Stimulated activated CD4-positive, alpha-beta T cell treated with anti-CD3 and anti-CD28 coated beads, Interleukin-4, amount 100 ng/mL, for 1 hour (primary cell): Measurements from ENCODE around the gene CFAP53.

ENCODE experiments used
- DNase-seq: peaks from one replicate; pipeline ENCODE4 v3.0.0-alpha.2; 2020

CFAP53 gene

DNA sequence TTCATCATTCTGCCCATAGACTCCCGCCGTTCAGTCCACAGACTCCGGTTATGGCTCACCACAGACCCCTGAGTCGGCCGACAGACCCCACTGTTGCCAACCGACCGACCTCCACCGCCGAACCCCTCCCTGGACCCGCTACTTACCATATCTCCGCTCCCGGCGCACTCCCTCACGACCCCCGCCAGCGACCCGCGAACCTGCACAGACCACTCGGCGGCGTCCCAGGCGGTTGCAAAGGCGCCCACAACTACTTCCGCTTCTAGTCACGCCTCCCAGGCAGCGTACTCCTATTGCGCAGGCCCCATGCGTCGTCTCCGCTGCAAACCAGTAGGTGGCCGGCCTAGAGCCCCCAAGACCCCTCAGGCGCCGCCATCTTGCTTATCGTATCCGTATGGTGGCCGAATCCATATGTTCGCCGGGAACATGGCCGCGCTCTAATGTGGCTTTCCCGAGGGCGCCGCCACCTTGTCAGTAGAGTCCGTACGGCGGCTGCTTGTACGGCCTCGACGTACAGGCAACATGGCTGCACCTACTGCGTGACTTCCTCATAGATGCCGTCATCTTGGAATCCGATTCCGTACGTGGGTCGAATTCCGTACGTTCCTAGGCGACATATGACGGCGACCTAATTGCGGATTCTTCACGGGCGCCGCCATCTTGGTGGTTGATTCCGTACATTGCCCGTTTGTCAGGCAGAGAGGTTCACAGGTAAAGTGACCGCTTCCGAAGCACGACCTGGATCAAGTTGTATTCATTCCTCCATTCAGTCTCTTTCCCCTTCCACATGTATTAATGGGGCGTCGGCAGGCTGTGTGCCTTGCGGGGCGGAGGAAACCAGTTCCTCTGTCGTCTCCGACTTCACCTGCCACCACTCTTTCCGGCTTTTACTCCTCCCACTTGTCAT, 21.4 kb upstream of the CFAP53 start, which contains the start of gene CXXC1:
Gene CXXC1 (minus strand): TSS at position 252 of the 907 bp plus-strand sequence. CDS start 103 bp downstream, at position 149.
- DNase-seq, result peak; percentile 95

DNA sequence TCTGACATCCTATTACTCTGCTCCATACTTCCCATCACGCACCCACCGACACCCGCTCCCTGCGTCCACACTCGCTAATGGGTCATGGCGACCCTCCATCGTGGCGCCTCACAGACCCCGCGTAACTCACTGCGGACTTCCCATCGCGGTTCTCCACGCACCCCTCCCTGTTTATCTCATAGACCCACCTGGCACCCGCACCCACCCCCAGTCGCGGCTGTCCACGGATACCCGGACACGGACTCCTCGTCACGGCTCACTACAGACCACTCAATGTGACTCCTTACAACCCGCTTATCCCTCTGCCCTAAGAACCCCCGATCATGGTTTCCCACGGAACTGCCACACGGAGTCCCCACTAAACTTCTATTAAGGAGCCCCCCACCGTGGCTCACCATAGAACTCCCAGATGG, 20.7 kb upstream of the CFAP53 start:
- DNase-seq, result no peak

DNA sequence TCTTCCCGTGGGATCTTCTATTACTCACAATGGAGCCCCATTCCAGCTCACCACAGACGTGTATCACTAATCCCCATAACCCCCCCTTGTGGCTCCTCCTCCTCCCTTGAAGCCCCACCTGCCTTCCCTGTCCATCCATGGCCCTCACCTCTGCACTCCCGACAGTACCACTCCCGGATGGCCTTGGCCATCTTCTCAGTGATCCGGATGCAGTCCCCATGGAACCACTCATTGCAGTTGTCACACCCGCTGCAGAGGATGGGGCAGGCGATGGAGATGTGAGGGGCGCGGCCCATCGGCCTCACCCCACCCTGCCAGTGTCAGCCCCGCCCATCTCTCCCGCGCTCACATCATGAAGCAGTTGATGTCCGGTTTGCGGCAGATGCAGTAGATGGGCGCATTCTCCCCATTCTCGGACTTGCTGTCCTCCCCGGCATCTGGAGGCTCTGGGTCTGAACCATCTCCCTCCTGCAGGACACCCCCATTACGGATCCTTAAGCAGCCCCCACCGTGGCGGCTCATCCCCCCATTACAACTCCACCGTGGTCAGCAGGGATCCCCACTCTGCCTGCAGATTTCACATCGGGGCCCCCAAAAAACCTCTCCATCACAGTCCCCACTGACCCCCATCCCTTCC, 20.2 kb upstream of the CFAP53 start:
- no peak for DNase-seq

DNA sequence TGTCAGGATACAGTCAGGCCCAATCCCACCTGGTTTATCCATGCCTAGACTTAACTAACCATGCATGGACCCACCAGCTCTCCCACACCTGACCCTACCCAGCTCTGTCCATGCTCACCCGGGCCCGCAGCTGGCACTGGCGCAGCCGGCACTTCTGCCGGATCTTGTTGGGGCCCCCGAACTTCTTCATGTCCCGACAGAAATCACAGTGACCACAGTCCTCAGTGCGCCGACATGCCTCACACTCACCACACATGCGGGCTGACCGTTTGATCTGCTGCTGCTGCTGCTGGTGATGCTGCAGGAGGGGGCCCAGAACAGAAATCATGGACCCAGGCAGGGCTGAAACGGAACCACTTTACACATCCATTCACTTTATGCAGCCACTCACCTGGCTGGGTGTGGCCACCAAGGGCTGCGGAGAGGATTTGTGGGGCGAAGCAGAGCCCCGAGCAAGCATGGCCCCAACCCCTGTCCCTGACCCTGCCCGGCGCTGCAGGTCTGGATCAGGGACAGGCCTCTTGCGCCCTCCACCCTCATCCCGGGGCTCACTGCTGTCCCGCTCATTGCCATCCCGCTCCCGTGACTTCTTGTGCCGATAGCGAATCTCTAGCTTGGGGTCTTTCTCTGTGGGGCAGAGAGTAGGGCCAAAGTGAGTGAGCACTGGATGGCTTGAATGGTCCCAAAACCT, 19.5 kb upstream of the CFAP53 start:
- DNase-seq, result no peak

DNA sequence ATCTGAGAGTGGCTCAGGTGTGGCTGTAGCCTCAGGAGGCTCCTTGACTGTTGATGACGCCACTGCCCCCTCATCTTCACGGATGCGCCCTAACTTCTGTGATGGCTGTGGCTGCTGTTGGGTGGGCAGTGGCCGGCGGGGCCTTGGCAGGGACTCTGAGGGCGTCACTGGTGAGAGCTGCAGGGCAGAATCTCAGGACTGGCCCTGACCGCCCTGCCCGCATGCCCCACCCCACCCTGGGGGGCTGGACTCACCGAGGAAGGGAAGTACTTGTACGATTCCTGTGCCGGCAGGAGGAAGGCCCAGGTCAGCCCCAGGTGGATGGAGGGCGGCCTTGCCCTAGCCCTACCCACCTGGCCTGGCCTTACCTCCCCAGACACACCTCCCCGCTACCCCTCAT, 18.8 kb upstream of the CFAP53 start:
- DNase-seq, result no peak

DNA sequence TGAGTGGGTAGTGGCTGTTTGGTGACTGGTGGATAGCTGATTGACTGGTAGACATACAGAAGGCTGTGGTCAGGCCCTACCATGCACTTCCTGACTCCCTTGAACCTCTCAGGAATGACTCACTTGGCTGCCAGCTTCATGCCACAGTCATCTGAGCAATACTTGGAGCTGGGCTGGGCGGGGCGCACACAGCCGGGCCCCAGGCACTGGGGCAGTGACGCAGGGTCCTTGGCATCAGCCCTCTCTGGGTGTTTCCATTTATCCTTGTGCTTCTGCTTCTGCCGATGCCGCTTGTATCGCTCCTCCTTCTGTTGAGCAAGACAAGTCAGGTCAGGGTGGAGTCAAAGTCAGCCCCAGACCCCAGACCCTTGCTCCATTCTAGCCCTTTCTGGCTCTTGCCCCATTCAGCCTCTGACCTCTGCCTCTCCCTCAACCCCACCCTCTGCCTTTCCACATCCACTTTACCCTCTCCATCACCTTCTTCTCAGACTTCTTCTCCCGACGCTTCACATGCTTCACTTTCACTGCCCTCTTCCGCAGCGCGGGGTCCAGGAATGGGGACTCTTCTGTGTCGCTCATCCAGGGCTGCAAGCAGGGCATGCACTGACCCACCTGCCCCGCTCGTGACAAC, 18.1 kb upstream of the CFAP53 start:
- no peak for DNase-seq

DNA sequence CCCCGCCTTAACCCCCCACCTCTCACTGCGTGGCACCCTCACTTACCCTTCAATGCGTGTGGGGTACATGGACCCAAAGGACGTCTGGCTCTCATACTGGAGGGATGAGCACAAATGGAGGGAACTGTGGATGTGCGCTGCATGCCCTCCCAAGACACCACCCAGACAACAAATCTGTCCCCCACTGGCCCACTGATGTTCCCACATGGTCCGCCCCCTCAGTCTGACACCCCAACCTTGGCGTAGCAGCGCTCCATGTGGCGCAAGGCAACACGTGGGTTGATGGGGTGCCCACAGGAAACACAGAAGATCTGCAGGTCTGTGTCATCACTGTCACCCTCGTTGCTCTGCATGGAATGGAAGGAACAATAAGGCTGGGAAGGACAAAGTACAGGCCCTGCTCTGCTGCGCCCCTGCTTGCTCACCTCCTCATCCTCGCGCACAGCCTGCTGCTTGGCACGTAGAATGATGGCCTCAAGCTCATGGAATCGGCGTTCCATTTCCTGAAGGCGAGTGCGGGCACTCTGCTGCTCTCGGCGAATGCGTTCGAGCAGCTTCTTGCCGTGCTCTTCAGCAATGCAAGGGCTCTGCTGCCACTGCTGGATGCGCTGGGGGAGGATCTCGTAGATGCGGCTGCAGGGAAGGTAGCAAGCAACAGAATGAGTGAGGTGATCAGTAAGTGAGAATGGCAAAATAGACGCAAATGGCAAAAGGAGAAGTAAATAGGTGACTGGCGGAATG, 17.3 kb upstream of the CFAP53 start:
- DNase-seq, result no peak

DNA sequence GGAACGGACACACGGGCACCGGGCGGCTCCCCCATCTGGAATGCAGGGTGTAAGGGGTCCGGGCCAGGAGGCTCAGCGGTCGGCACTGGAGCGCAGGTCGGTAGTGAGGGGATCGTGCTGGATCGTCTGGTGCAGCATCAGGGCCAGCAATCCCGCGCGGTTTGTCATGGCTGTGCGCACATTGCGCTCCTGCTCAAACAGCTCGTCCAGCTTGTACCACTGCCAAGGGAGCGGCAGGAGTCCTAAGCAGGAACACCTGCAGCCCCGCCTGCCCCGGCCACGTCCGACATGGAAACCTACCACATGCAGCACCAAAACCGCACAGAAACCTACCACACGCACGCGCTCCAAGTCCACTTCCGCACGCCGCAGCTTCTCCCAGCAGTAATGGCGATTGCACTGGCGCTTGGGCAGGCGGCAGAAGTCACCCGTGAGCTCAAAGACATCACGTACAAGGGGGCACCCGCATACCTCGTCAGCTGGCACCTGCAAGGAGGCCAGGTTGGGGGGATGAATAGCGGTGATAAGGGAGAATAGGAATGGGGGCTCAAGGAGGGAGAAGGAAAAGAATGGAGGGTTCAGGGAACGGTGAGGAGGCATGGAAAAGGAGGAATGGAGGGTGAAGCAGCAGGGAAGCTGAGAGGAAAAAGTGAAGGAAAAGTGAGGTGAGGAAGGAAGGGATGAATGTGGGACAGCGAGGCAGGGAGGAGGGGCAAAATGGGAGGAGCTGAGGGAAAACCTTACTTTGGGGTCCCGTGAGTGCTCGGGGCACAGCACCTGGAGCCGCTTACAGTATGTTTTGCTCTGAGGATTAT, 16.4 kb upstream of the CFAP53 start:
- no peak for DNase-seq

DNA sequence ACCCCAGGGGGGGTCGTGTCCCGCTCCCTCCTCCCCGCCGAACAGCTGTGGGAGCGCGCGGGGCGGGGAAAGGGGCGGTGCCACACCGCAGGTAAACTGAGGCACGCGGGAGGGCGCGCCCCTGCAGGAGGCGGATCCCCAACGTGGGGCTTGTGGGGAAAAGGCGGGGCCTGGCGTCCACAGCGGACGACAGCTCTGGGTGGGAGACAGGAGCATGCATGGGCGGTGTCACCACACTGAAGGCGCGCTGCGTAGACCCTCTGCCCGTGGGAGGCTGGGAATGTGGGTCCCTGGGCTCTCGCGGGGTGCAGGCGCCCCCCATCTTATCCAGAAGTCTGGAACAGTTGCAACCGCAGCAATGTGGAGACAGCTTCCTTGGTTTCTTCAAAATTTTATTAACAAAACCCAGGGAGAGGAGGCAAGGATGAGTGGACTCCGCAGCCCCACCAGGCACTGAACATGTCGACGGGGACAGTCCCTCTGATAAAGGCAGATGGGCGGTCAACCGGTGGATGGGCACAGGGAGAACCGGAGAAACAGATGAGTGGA, 15.8 kb upstream of the CFAP53 start:
- DNase-seq, result no peak

DNA sequence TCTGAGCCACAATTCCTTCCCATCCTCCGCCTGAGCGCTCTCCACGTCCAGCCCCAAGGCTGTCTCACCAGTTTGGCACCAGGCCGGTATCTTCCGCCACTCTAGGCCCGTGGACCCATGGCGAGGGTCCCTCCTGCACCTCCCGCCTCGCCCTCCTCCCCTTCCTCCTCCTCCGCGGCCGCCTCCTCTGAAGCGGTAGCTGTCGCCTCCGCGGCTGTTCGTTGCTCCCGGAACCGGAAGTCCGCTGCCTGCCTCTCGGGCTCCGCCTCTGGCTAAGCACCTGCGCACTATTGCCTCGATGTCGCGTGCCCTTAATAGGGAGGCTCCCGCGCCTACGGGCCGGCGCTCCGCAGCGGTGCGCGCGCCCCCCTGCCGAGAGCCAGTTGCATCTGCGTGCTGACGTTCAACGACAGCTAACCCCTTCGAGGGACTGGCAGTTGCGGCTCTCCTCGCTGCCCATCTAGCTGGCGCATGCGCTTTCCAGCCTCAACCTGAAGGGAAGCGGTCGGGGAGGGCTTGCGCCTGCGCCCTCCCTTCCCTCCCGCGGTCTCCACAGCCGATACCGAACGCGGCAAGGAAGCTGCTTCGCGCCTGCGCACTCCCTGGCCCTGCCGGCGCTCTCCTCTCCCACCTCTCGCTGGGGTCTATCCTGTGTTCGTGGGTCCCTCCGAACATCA, 15.1 kb upstream of the CFAP53 start, which contains the start of gene MBD1:
Gene MBD1 (minus strand): TSS at position 229 of the 677 bp plus-strand sequence. CDS start 1,531 bp downstream, outside the sequence.
- peak; percentile 96 for DNase-seq

DNA sequence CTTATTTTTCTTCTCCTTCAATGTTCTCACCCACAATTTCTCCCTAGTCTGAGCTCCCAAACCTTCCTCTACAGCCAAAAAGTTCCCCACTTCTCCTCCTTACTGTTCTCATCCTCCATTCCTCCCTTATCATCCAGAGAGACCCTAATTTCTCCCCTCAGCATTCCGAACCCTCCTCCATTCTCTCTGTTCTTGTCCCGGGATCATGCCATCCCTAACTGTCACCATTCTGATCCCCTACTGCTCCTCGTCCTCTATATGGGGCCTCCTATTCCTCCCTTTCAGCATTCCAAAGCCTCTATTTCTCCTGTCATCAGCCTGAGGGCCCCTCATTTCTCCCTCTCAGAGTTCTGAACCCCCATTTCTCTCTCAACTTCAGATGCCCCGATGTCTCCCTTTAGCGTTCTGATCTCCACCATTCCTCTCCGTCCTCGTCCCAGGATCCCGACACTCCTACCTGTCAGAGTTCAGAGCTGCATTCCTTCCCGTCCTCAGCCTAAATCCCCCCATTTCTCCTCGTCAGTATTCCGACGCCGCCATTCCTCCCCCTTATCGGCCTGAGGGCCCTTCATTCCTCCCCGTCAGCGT, 14.5 kb upstream of the CFAP53 start:
- no peak for DNase-seq

DNA sequence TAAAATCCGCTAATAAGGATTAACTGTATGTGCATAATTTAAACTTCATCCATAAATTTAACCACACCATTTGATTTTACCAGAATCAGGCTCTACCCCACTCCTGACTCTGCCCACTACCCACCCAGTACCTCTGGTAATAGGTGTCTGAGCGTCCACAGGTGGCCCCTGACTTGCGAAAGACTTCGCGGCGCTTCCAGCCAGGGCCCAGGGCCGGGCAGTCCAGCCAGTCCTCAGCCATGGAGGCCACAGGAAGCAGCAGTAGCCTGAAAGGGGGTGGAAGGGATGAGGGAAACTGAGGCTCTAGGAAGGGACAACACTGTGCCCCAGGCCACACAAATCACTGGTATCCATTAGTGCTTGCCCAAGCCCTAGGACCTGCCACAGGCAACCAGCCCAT, 13.5 kb upstream of the CFAP53 start:
- DNase-seq, result no peak

DNA sequence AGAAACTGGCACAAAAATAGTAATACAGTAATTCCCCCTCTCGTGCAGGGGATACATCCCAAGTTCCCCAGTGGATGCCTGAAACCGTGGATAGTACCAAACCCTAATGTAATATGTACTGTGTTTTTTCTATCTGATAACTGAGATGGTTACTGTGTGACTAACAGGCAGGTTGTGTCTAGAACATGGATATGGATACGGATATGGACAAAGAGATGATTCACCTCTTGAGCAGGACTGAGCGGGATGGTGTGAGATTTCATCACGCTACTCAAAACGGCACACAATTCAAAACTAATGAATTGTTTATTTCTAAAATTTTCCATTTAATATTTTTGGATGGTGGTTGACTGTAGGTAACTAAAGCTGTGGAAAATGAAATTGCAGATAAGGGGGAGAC, 11.6 kb upstream of the CFAP53 start:
- DNase-seq, result no peak

DNA sequence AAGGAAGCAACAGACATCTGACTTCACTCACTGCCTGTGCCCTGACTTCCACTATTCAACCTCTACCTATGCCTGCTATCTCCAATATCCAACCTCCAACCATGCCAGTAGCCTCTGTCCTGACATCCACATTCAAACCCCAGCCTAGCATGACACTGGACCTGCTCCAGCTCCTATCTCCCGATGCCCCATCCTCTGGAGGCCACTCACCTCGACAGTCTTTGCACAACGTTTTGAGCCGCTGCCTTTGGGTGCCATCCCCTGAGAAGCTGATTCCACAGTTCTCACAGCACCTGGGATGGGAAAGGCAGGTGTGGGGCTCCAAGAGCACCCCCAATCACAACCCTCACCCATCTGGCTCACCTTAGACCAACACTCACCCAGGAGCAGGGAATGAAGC, 10.2 kb upstream of the CFAP53 start:
- DNase-seq, result no peak

DNA sequence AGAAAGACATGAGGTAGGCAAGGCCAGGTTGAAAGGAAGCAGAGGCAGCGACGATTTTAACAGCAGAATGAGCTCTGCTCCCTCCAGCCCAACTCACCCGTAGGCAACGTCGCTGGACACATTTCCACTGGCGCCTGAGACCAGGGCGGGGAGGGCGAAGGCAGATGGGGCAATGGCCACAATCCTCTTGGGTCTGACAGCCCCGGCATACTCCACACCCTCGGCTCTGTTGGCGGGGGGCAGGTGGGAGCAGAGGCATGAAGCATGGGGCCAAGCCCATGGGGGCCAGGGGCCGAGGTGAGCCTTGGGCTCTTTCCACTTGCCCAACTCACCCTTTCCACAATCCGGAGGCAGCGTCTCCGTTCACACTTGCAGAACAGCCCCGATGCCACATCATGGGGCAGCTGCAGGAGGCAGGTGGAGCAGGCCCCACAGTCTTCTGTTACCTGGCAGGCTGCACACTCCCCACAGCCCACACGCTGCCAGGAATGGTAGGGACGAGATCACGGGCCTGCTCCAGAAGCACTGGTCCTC, 9.3 kb upstream of the CFAP53 start:
- DNase-seq, result no peak

DNA sequence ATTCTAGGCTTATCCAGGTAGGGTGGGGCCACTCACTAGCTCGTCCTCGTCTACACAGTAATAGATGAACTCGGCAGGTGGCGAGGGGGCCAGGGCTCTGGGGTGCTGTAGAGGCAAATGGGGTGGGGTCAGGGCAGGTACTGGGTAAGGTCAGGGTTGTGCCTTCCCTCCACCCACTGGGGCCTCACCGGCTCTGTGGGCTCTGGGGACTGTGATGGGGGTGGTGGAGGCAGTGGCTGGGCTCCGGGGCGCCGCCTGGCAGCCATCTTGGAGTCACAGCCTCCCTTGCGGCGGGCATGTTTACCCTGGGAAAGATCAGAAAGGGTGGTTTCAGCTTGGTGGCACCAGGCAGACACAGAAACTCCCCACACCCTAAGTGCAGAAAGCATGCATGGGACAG, 8.6 kb upstream of the CFAP53 start:
- DNase-seq, result no peak

DNA sequence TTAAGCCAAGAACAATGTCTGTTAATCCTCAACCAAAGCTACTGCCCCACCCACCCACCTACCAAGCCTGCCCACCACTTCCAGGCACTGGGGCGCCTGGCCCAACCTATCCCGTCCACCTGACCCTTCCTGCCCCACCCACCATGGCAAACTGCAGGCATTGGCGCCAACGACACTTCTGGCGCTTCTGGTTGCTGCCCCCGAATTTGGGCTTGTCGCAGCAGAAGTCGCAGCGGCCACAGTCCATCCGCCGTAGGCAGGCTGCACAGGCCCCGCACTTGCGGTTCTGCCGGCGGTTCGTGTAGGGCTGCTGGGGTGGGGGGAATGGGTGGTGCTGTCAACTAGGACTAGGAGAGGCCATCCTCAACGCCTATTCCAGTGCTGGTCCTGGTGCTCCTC, 7.7 kb upstream of the CFAP53 start:
- DNase-seq, result no peak

DNA sequence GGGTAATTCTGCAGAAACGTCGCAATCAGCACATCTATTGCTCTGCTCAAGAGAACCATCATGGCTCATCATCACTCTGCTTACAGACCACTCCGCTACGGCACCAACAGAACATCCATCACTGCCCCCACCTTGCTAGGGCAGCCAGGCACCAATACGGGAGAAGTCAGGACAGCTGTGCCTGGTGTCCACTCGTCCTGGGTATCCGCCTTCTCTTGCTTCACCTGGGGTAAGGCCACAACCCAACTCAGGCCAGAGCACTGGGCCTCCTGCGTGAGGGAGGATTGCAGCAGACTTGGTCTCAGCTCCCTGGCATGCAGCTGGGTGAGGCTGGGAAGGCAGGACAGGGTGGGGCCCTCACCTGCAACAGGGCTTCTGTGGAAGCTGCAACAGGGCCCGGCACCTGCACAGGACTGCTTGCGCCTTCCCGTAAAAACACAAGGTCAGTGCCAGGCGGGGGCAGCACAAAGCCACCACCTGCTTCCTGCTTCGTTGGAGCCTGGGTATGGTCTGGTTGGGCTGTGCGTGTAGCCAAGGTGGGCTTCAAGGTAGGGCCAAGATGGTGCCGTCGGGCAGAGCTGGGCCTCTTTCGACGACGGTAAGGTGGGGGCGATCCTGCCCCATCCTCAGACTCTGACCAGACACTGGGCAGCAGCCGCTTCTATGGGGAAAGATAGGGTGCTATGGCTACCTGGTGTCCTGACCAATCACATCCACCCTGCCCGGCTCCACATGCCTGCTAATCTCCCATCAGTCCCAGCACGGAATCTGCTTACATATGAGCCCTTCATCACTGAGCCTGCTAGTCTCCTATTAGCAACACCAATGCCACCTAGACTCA, 7.1 kb upstream of the CFAP53 start:
- DNase-seq, result no peak

DNA sequence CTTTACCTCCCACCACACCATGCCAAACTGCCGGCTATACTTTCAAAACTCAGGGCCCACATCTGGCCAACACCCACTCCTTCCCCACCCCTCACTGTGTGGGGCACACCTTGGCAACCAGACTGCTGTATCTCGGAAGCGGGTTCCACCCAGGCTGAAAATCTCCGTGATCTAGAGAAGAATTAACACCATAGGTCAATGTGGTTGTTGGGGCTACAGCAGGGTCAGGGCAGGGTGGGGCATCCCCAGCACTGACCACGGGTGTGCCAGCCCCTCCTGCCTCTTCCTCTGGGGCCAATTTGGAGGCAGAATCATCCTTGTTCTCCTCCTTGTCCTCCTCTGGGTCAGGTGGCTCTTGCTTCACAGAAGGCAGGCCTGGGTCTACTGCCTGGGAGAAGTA, 6.3 kb upstream of the CFAP53 start:
- no peak for DNase-seq
